AG08396 (cell line): ENCODE results near the gene PTMA.
A peak's percentile ranks its signal among the peaks of the same experiment; 100 is the strongest.
"Not testable (repeated sequence)": the region's sequence is repeated elsewhere in the genome, so short reads cannot be mapped to it uniquely, and the experiment has no call there.

Experiments
- DNase-seq: peaks from one replicate; pipeline ENCODE4 v3.0.0; 2012; ENCODE audit warnings: low spot score, mixed read lengths

PTMA gene, protein sequence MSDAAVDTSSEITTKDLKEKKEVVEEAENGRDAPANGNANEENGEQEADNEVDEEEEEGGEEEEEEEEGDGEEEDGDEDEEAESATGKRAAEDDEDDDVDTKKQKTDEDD

DNA sequence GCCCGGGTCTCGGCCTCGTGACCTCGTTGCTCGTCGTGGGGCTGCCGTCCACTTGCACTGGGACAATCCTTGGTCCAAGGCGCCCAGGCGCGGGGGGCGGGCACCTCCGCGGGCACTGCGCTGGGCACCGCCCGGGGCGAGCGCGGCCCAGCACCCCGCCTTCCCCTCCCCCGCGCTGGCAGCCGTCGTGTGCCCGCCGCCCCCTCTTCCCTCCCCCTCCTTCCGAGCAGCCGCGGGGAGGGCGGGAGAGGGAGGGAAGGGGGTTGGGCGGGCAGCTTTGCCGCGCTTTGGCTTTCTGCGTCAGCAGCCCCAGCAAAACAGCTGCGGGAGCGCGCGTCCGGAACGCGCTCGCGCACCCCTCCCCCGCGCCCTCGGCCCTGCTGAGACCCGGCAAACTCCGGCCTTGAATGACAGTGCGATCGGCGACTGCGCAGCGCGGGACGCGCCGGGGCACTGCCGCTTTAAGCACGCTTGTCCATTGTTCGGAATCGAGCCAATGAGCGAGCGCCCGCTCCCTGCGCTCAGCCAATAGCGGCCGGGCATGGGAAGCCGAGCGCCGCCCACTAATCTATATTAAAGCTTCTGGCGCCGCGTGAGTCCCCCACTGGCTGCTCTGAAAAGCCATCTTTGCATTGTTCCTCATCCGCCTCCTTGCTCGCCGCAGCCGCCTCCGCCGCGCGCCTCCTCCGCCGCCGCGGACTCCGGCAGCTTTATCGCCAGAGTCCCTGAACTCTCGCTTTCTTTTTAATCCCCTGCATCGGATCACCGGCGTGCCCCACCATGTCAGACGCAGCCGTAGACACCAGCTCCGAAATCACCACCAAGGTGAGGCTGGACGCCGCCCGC is at the start of gene PTMA:
Gene PTMA (plus strand): TSS at position 599 of the 846 bp plus-strand sequence. CDS start 182 bp downstream, at position 781.
- DNase-seq, result peak; percentile 97

DNA sequence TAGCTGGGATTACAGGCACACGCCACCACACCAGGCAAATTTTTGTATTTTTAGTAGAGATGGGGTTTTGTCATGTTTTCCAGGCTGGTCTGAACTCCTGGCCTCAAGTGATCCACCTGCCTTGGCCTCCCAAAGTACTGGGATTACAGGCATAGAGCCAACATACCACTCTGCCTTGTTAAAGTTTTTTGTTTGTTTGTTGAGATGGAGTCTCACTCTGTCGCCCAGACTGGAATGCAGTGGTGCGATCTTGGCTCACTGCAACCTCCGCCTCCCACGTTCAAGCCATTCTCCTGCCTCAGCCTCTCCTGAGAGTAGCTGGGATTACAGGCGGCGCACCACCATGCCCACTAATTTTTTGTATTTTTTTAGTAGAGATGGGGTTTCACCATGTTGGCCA is 48.3 kb upstream of the PTMA start:
- not testable (repeated sequence) for DNase-seq

DNA sequence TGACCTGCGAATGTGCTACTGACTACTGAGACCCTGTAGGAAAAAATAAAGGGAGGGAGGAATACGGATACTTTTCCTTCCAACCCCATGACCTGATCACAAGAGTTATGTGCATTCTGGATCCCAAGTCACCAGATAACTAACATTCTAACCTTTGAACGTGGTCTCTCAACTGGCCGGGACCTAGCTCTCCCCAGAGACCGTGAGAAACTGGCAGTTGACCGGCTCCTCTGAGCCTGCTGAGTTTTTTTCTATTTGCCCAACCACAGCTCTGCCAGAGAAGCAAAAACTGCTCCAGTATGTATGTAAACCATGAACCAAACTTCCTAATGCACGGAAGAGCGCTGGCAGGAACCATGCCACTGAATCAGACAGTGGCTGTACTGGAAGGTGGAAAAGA is 47.5 kb upstream of the PTMA start:
- DNase-seq, result no peak

DNA sequence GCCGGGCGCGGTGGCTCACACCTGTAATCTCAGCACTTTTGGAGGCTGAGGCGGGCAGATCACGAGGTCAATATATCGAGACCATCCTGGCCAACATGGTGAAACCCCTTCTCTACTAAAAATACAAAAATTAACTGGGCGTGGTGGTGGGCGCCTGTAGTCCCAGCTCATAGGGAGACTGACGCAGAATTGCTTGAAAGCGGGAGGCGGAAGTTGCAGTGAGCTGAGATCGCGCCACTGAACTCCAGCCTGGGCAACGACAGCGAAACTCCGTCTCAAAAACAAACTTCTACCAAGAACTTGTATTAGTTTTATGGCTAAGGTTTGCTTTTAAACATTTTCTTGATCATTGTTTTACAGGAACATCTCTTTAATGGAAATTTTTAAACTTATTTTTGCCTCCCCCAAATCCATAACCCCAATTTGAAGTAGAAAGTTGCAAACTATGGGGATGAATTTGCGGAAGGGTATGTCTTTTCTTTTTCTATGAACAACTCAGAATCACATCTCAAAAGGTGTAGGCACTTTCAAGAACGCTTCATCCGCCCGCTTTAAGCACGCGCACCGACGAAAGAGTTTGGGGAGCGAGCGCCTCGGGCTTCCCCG is 46.8 kb upstream of the PTMA start:
- no peak for DNase-seq

DNA sequence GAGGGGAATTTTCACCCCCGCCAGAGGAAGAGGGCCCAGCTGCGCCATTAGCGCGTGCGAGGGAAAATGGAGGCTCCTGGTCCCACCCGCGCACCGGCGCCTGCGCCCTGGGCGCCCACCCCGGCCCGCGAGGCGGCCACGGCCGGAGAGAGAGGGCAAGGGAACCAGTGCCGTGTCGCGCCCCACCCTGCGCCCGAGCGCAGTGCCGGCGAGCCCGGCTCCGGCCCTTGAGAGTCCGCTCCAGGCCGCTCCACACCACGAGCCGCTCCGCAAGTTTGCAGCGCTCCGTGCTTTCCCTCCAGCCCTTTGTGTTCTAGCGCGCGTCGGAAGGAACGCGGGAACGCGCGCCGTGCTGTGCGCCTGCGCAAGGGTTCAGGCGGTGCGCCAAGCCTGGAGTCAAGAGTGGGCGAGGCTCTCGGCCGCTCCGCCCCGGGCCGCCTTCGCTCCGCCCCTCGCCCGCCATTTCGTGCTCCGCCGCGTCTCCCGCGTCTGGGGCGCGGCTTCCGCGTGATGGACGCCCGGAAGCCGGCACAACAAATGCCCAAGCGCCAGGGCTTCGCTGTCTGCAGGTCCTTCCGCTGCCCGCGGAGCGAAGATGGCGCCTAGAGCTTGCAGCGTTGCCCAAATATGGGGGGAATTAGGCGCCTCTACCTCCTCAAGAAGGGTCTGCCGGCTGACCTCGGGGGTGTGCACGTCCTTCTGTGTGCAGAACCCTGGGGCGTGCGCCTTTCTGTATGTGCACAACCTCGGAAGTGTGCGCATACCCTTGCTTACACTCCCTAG is 46.1 kb upstream of the PTMA start:
- peak; percentile 96 for DNase-seq

DNA sequence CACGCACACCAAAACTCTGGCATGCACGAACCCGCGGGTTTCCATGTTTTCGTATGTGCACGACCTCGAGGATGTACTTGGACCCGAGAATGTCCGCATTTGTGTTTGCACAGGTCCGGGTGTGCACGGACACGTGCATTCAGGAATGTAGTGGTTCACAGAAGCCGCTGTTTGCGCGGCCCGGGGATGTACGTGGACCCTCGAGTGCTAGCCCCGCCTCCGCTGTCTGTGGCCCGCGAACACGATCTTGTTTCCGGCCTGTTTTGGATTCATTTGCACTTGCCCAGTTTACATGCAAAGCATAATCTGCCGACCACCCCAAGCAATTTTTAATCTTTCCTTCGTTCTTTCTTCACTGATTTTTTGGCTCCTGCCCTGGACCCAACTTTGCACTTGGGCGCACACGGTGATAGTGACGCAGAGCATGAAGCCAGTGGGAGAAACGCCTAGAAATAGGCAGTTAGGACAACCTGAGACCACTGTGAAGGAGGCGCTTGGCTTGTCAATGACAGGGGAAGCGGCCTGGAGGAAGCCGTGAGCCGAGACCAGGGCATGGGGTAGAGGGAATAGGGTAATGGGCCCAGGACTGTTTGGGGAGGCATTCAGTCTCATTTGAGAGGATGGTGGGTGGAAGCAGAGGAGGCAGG is 45.4 kb upstream of the PTMA start:
- no peak for DNase-seq

DNA sequence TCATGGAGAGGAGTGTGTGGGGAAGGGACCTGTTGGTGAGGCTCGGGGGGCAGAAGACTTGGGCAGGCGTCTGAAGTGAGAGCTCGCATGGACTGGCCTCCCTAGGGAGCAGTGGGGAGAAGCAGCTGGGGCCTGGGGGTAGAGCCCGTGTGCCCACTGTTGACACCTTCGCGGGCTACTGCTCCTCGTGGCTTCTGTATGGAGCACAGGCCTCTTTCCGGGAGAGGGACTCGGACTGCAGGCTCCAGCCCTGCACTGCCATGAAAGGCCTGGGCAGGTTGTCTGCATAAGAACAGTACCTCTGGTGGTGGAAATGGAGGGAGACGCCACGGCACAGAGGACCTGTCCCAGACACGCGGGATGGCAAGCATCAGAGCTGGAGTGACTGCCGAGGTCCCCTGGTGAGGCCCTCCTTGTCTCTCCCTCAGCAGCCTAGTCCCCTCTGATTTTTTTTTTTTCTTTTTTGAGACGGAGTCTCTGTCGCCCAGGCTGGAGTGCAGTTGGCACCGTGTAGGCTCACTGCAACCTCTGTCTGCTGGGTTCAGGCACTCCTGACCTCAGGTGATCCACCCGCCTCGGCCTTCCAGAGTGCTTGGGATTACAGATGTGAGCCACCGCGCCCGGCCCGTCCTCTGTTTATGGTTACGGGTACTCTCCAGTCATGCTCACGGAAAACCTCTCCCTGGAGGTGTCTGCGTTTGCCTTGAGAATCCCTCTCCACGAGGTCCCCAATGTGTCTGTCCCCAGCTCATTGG is 44.7 kb upstream of the PTMA start:
- no peak for DNase-seq

DNA sequence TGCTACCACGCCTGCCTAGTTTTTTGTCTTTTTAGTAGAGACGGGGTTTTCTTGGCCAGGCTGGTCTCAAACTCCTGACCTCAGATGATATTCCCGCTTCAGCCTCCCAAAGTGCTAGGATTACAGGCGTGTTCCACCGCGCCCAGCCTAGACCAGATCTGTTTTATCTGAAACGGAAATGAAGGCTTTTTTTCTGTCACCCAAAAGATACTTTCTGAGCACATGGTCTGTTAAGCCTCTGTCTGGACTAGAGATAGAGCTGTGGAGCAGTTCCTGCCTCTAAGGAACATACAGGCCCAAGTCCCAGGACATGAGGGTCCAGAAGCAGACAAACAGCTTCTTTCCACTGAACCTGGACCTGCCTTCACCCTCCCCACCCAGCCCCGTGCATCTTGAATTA is 43.6 kb upstream of the PTMA start:
- no peak for DNase-seq

DNA sequence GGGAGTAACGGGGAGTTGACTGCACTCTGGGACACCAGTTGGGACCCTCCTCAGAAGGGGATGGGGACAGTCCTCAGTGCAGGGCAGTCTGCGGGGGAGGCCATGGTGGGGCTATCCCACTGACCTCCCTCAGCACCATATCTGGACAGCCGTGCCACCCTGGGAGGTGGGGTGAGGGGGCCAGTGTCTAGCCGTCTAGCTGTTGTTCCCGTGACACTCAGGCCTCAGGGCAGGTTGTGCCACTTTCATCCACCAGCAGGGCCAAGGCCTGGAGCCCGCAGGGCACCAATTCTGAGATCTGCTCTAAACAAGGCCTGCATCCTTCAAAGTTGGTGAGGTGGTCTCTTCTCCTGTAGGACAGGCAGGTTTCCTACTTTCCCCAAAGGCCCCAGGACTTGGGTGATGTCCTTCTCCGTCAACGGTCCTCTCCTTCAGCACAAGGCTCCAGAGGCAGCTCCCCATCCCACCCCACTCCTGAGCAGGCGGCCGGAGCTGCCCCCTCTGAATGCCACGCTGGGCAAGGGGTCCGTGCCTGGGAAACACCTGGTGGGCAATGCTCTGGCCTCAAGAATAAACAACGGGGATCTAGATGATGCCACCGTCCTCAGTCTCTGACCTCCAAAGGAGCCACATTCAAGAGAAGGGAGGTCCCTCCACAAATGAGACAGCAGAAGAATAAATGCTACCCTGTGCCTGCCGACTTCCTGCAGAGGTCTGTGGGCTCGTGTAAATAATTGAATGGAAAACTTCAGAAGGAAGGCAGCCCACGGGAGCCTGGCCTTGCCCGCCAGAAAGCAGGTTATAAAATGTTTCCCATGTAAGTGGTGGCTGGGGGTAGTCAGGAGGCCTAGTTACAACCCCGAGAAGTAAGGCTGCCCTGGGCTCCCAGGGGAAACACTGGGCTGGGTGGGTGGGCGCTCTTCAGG is 42.8 kb upstream of the PTMA start:
- no peak for DNase-seq

DNA sequence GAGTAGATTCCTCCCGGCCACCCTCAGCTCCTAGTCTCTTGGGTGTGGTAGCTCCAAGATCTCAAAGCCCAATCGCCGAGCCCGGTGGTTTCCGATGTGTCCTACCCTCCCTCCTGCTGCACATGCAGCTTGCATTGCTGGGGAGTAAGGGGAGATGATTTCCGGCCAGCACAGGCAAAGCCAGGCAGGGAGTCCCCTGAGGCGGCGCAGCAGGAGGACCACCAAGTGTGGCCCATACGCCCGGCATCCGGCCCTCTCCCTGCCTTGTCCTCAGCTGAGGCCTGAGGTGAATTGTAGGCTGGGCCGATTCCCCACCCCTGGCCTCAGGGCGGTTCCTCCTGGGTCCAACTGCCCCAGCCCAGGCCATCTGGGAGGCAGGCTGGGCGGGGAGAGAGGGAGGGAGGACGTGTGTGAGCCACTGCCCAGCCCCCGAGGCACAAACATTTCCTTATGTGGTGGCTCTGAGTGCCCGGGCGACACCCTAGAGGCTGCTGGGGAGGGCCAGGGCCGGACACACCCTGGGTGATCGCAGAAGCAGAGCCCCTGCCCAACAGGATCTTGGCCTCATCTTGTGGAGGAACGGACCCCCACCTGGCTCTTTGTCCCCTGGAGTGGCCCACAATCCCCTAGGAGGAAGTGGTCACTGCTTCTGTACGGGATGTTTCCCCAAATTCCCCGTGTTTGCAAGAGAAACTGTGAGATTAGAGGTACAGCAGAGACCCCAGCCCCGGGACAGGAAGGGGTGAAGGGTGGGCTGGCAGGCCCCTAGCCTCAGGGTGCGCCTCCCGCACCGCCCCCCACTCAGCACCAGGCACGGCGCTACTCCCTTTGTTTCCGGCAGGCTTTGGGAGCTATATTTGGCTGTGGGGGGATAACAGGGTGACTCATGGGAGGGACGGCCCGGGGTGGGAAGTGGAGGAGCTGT is 41.9 kb upstream of the PTMA start:
- peak; percentile 90 for DNase-seq

DNA sequence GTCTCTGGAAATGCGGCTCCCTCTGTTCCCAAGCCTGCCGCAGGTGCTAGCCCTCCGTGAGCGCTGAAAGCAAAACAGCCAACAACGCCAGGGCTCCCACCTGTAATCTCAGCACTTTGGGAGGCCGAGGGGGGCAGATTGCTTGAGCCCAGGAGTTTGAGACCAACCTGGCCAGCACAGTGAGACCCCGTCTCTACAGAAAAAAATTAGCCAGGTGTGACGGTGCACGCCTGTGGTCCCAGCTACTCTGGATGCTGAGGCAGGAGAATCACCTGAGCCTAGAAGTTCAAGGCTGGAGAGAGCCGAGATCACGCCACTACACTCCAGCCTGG is 41.3 kb upstream of the PTMA start:
- no peak for DNase-seq

DNA sequence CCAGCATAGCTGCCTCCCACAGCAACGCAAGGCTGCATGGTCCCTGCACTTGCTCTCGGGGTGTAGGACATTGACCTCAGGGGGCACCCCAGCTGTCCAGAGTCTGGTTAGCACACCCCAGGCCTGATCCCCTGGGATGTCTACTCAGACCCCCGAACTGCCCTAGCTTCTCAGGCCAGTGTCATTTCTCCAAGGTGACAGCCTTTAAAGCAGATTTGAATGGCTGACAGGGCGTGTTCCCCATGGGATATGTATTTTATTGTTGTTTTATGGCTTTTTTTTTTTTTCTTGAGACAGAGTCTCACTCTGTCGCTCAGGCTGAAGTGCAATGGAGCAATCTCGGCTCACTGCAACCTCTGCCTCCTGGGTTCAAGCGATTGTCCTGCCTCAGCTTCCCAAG is 40.8 kb upstream of the PTMA start:
- DNase-seq, result no peak

DNA sequence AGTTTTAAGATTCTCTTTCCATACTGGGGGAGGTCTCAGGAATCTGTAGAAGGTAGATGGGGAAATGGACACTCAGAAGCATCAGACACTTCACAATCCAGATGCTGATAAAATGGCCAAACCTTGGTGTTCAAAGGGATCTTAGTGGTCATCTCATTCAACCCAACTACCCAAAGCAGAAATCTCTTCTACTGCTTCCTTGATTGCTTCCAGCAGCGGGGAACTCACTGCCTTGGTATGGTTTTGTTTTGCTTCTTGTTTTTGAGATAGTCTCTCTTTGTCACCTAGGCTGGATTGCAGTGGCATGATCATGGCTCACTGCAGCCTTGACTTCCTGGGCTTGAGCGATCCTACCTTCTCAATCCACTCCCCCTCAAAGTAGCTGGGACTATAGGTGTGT is 39.3 kb upstream of the PTMA start:
- no peak for DNase-seq

DNA sequence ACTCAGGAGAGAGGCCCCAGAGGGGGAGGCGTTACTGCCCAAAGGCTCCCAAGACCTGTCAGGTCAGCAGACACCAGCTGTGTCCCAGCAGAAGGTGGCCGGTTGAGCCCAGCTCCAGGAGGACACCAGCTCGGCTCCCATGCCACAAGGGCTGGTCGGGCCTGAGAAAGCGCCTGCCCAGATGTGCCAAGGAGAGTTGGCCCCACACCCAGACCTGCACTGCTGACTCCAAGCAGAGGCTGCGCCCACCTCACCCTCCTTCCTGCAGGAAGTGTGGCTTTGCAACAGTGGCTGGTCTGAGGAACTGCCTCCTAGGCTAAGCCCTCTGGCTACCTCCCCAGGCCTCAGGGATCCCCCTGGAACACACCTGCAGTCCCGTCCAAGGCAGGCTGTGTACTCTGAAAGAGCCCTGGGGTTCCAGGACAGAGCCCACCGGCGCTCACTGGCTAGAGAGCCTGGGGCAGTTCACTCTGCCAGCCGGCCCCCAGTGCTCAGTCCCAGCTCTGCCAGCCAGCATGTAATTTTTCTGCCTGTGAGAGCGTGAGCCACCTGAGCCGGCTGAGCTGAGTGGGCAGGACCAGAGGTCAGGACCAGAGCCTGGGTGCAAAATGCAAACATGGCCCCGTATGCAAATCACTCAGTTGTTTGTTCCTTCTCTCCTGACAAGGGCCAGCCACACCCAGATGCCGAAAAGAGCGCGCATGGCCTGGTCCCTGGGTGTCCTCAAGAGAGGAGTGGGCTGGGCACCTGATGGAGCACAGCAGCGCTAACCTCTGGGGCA is 36.9 kb upstream of the PTMA start:
- DNase-seq, result no peak

DNA sequence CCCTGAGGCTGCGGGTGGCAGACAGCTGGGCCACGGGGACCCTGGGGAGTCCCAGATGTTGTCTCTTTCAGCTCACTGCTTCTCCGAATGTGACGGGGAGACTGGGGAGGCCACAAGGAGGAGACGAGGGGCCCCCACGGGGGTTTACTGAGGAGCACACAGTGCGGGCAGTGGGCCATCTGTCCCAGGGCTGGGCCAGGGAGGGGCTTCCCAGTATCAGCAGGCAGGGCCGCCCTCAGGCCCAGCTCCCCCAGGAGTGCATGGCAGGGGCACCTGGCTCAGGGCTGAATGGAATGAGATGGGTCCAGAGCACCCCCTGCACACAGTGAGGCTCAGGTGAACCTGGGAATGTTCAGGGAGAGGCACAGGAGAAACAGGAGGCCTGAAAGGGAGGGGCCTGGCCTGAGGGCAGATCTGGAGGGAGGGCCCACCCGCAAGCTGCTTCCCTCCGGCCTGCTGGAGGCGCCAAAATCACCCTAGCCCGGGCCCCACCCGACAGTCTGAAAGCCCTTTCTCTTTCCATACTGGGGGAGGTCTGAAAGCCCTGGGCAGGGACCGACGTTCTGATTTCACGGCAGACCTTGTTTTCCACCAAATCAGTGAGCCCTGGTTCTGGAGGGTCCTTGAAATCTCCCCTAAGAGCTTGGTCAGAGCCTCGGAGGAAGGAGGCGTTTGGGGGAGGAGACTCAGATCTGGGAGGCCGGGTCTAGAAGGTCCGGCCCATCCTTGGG is 35.5 kb upstream of the PTMA start:
- no peak for DNase-seq

DNA sequence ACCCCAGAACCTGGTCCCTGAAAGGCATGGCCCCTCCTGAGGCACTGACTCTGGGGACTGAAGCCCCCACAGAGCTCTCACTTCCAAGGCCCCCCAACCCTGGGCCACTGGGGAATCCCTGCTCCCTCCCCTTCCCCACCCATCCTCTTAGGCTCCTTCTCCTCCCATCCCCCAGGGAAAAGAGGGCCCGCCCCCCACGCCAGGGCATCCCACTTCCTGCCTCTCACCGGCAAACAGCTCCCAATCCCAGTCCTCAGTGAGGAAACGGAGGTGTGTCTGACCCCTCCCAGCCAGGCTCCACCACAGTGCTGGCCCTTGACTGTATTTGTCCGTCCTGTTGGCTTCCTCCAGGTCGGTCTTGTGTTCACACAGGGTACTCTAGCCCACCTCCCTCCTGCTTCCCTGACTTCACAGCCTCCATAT is 35.0 kb upstream of the PTMA start:
- no peak for DNase-seq

DNA sequence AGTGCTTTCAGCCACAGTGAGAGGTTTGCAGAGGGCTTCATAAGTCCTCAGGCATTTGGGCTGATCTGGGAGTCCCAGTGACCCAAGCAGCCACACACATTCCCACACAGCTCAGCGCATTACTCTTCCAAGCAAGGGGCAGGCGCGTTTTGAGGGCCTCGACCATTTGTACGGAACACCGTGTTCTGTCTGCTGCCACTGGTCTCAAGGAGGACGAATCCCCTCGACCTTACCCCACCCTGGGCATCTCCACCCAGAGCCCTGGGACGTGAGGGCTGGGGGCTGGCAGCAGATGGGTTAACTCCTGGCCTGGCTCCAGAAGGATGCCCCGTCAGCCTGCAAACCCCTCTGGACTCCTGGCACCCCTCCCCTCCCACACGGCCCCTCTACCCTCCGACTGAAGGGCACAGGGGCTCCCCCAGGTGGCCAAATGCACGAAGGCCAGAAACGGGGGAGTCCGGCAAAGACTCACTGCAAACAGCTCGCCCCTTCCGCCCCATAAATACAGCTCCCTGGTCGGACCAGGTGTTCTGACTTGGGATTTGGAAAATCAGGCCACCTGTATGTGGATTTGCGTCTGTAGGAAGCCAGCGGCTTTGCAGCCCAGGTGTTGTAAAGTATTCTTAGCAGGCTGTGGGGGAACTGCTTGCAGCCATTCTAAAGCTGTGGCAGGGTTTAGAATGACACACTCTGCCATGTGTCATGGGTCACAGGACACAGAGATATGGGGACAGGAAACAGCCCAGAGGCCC is 33.6 kb upstream of the PTMA start:
- peak; percentile 67 for DNase-seq
